ENCODE results near the gene HIGD2A. TPM values are rescaled to one million over a fixed set of nuclear protein-coding genes. Genes with fewer than 3 reads are reported as not detected.
"Not testable (repeated sequence)": the region's sequence is repeated elsewhere in the genome, so short reads cannot be mapped to it uniquely, and the experiment has no call there.

HIGD2A gene
- total RNA-seq, 1 donor from 2014 or later = 139 TPM

- DNase-seq (ENCODE audit: low read depth) = no peak
- Histone ChIP-seq H3K4me3 (ENCODE audit: low read depth, low read length) (no peak overlapping the region), H3K36me3 (ENCODE audit: control insufficient read depth, insufficient read depth, low read length) (no peaks in the 10 kb centered on the region), H3K27me3 (ENCODE audit: control insufficient read depth, insufficient read depth, low read length) (no peaks in the 10 kb centered on the region)
- no peak for TF ChIP-seq CTCF (IDR thresholded peaks at IDR 0.05; ENCODE audit: insufficient read depth, low read length, poor library complexity, severe bottlenecking)
Measured at GRCh38 chr5:176400382-176401156, 12.0 kb downstream of the HIGD2A start.

- H3K27me3 ChIP-seq (ENCODE audit: control insufficient read depth, insufficient read depth, low read length) = no peaks in the 10 kb centered on the region
- no peak for TF ChIP-seq CTCF (IDR thresholded peaks at IDR 0.05; ENCODE audit: insufficient read depth, low read length, poor library complexity, severe bottlenecking)
- no peak overlapping the region for H3K4me3 ChIP-seq (ENCODE audit: low read depth, low read length)
- H3K36me3 ChIP-seq (ENCODE audit: control insufficient read depth, insufficient read depth, low read length) = no peaks in the 10 kb centered on the region
- no peak for DNase-seq (ENCODE audit: low read depth)
Measured at GRCh38 chr5:176401281-176402205, 13.0 kb downstream of the HIGD2A start.

- Histone ChIP-seq H3K36me3 (ENCODE audit: control insufficient read depth, insufficient read depth, low read length) (no peaks in the 10 kb centered on the region), H3K27me3 (ENCODE audit: control insufficient read depth, insufficient read depth, low read length) (no peaks in the 10 kb centered on the region), H3K4me3 (ENCODE audit: low read depth, low read length) (no peak overlapping the region)
- DNase-seq (ENCODE audit: low read depth) = no peak
- TF ChIP-seq CTCF (IDR thresholded peaks at IDR 0.05; ENCODE audit: insufficient read depth, low read length, poor library complexity, severe bottlenecking) = peak; percentile 2
Measured at GRCh38 chr5:176405656-176406435, 17.3 kb downstream of the HIGD2A start.

- TF ChIP-seq CTCF (IDR thresholded peaks at IDR 0.05; ENCODE audit: insufficient read depth, low read length, poor library complexity, severe bottlenecking) = no peak
- H3K36me3 ChIP-seq (ENCODE audit: control insufficient read depth, insufficient read depth, low read length) = no peaks in the 10 kb centered on the region
- H3K4me3 ChIP-seq (ENCODE audit: low read depth, low read length) = no peak overlapping the region
- H3K27me3 ChIP-seq (ENCODE audit: control insufficient read depth, insufficient read depth, low read length) = no peaks in the 10 kb centered on the region
- no peak for DNase-seq (ENCODE audit: low read depth)
Measured at GRCh38 chr5:176406436-176407052, 18.0 kb downstream of the HIGD2A start.

- Histone ChIP-seq H3K27me3 (ENCODE audit: control insufficient read depth, insufficient read depth, low read length) (no peaks in the 10 kb centered on the region), H3K4me3 (ENCODE audit: low read depth, low read length) (no peak overlapping the region), H3K36me3 (ENCODE audit: control insufficient read depth, insufficient read depth, low read length) (no peaks in the 10 kb centered on the region)
- no peak for TF ChIP-seq CTCF (IDR thresholded peaks at IDR 0.05; ENCODE audit: insufficient read depth, low read length, poor library complexity, severe bottlenecking)
- no peak for DNase-seq (ENCODE audit: low read depth)
Measured at GRCh38 chr5:176407456-176408251, 19.1 kb downstream of the HIGD2A start.

GRCh38 chr5:176408252-176408573 lies 19.7 kb downstream of the HIGD2A start:
- H3K27me3 ChIP-seq (ENCODE audit: control insufficient read depth, insufficient read depth, low read length); H3K4me3 ChIP-seq (ENCODE audit: low read depth, low read length); H3K36me3 ChIP-seq (ENCODE audit: control insufficient read depth, insufficient read depth, low read length); DNase-seq (ENCODE audit: low read depth): not testable (repeated sequence)
